Femur (tissue), 1 donor: ENCODE data around the gene PRUNE2.

Experiments used
- DNase-seq: peaks from one replicate; pipeline ENCODE4 v3.0.0-alpha.2; 2017

The PRUNE2 gene

GRCh38 chr9:76729980-76730737 lies 175.8 kb downstream of the PRUNE2 start:
- no peak for DNase-seq

GRCh38 chr9:76729116-76729515 lies 176.8 kb downstream of the PRUNE2 start:
- no peak for DNase-seq

GRCh38 chr9:76725885-76726284 lies 180.0 kb downstream of the PRUNE2 start:
- DNase-seq: no peak

GRCh38 chr9:76725011-76725546 lies 180.8 kb downstream of the PRUNE2 start:
- DNase-seq: no peak

GRCh38 chr9:76720245-76720644 lies 185.7 kb downstream of the PRUNE2 start:
- no peak for DNase-seq

- DNase-seq: no peak
These were observed 187.7 kb downstream of the PRUNE2 start for GRCh38 chr9:76718166-76718565.

- DNase-seq: no peak
These were observed 188.3 kb downstream of the PRUNE2 start for GRCh38 chr9:76717613-76718012.

- no peak for DNase-seq
These were observed 188.7 kb downstream of the PRUNE2 start for GRCh38 chr9:76717176-76717575.

GRCh38 chr9:76716085-76716672 lies 189.7 kb downstream of the PRUNE2 start:
- DNase-seq: peak; percentile 34

- DNase-seq: no peak
These were observed 192.5 kb downstream of the PRUNE2 start for GRCh38 chr9:76713381-76713780.

- DNase-seq: no peak
These were observed 196.9 kb downstream of the PRUNE2 start for GRCh38 chr9:76709020-76709419.

- no peak for DNase-seq
These were observed 198.4 kb downstream of the PRUNE2 start for GRCh38 chr9:76707510-76707909.

- no peak for DNase-seq
These were observed 201.2 kb downstream of the PRUNE2 start for GRCh38 chr9:76704593-76705204.

- no peak for DNase-seq
These were observed 202.6 kb downstream of the PRUNE2 start for GRCh38 chr9:76703270-76703669.

- peak; percentile 54 for DNase-seq
These were observed 204.4 kb downstream of the PRUNE2 start for GRCh38 chr9:76701441-76702039.

- no peak for DNase-seq
These were observed 205.0 kb downstream of the PRUNE2 start for GRCh38 chr9:76700916-76701315.

- no peak for DNase-seq
These were observed 205.9 kb downstream of the PRUNE2 start for GRCh38 chr9:76699971-76700370.

GRCh38 chr9:76697554-76697953 lies 208.4 kb downstream of the PRUNE2 start:
- no peak for DNase-seq

GRCh38 chr9:76697081-76697480 lies 208.8 kb downstream of the PRUNE2 start:
- no peak for DNase-seq

- no peak for DNase-seq
These were observed 212.0 kb downstream of the PRUNE2 start for GRCh38 chr9:76693912-76694311.

GRCh38 chr9:76692458-76693129 lies 213.3 kb downstream of the PRUNE2 start:
- no peak for DNase-seq

- no peak for DNase-seq
These were observed 214.2 kb downstream of the PRUNE2 start for GRCh38 chr9:76691517-76692313.
